Measurements from ENCODE around the gene TOR1A.

DNA sequence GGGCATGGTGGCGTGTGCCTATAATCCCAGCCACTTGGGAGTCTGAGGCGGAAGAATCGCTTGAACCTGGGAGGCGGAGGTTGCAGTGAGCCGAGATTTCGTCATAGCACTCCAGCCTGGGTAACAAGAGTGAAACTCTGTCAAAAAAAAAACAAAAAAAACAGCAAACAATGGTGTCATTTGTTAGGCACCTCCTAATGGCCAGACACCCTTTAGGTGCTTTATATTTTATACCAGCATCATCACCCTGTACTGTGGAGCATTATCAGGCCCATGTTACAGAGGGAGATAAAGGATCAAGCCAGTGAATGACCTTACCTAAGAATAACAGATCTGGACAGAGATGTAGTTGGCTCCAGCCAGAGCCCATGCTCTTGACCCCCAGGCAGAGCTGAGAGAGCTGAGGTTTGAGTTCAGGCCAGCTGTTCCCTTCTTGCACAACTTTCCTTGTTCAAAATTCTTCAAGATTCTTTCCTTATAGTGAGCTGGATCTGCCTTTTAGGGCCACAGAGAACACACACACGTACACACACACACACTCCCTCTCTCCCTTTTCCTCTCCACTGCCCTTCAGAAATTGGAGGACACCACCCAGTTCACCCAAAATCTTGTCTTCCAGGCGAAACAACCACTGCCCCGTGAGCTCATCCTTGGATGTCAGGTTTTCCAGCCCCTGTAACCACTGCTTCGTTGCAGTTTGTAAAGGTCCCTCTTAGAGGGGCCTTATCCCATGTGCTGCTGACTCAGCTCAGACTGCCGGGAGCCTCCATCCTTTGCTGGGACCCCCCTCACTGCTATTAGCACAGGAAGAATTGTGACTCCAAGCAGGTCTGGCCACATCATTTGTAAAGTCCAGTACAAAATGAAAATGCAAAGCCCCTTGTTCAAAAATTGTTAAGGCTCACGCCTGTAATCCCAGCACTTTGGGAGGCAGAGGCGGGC, 60.7 kb downstream of the TOR1A start:
- TF ChIP-seq, protein P1, sequence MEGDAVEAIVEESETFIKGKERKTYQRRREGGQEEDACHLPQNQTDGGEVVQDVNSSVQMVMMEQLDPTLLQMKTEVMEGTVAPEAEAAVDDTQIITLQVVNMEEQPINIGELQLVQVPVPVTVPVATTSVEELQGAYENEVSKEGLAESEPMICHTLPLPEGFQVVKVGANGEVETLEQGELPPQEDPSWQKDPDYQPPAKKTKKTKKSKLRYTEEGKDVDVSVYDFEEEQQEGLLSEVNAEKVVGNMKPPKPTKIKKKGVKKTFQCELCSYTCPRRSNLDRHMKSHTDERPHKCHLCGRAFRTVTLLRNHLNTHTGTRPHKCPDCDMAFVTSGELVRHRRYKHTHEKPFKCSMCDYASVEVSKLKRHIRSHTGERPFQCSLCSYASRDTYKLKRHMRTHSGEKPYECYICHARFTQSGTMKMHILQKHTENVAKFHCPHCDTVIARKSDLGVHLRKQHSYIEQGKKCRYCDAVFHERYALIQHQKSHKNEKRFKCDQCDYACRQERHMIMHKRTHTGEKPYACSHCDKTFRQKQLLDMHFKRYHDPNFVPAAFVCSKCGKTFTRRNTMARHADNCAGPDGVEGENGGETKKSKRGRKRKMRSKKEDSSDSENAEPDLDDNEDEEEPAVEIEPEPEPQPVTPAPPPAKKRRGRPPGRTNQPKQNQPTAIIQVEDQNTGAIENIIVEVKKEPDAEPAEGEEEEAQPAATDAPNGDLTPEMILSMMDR (conservative IDR thresholded peaks at IDR 0.05; ENCODE audit: low read length) = no peak
- TF ChIP-seq EZH2phosphoT487 (IDR thresholded peaks at IDR 0.05; ENCODE audit: borderline replicate concordance) = no peak
